GM23248 (cell line): ENCODE measurements around the gene PLCXD1. TPM values are rescaled to one million over a fixed set of nuclear protein-coding genes. Genes with fewer than 3 reads are reported as not detected.

Experiments used
- DNase-seq: peaks from one replicate; pipeline ENCODE4 v3.0.0-alpha.2; 2015
- H2AFZ ChIP-seq: fragments of 200-600 bp; sonication (generic); 2 replicates; pipeline ENCODE4 v1.6.1; 2016; ENCODE audit warnings: antibody characterized with exemption
- H3F3A ChIP-seq: fragments of 200-600 bp; sonication (generic); 2 replicates; pipeline ENCODE4 v1.6.1; 2016; ENCODE audit warnings: mild to moderate bottlenecking, antibody characterized with exemption, mixed run types; ENCODE audit not compliant: insufficient read depth
- H3K27ac ChIP-seq: fragments of 200-600 bp; sonication (generic); 2 replicates; pipeline ENCODE4 v1.5.1; 2016; ENCODE audit warnings: mild to moderate bottlenecking
- H3K27me3 ChIP-seq: fragments of 200-600 bp; sonication (generic); replicated peaks from 2 replicates; pipeline ENCODE4 v1.6.1; 2016; ENCODE audit warnings: mild to moderate bottlenecking; ENCODE audit not compliant: insufficient read depth
- H3K36me3 ChIP-seq: fragments of 200-600 bp; sonication (generic); 2 replicates; pipeline ENCODE4 v1.6.1; 2016; ENCODE audit warnings: low read depth, mild to moderate bottlenecking
- H3K4me1 ChIP-seq: fragments of 200-600 bp; sonication (generic); 2 replicates; pipeline ENCODE4 v1.6.1; 2016; ENCODE audit warnings: mild to moderate bottlenecking; ENCODE audit not compliant: insufficient read depth
- H3K4me2 ChIP-seq: fragments of 200-600 bp; sonication (generic); one replicate; pipeline ENCODE4 v1.6.1; 2016; ENCODE audit warnings: mild to moderate bottlenecking; ENCODE audit not compliant: unreplicated experiment
- H3K4me3 ChIP-seq: fragments of 200-600 bp; sonication (generic); 2 replicates; pipeline ENCODE4 v1.5.1; 2016; ENCODE audit warnings: mild to moderate bottlenecking
- H3K79me2 ChIP-seq: fragments of 200-600 bp; sonication (generic); 2 replicates; pipeline ENCODE4 v1.6.1; 2016; ENCODE audit warnings: mild to moderate bottlenecking; ENCODE audit not compliant: insufficient read depth
- H3K9ac ChIP-seq: fragments of 200-600 bp; sonication (generic); 2 replicates; pipeline ENCODE4 v1.6.1; 2016; ENCODE audit warnings: mild to moderate bottlenecking
- H3K9me2 ChIP-seq: fragments of 200-600 bp; sonication (generic); 2 replicates; pipeline ENCODE4 v1.6.1; 2016; ENCODE audit warnings: mixed run types, mild to moderate bottlenecking, moderate library complexity; ENCODE audit not compliant: insufficient read depth
- H3K9me3 ChIP-seq: fragments of 200-600 bp; sonication (generic); one replicate; pipeline ENCODE4 v1.6.1; 2017; ENCODE audit warnings: low read depth
- H4K20me1 ChIP-seq: fragments of 200-600 bp; sonication (generic); 2 replicates; pipeline ENCODE4 v1.6.0; 2016; ENCODE audit not compliant: insufficient read depth
- EZH2 ChIP-seq: fragments of 200-600 bp; sonication (generic); IDR thresholded peaks from 2 replicates; pipeline ENCODE4 v1.6.1; 2018; ENCODE audit warnings: antibody characterized with exemption, mild to moderate bottlenecking; ENCODE audit not compliant: insufficient read depth, poor library complexity, severe bottlenecking
- EZH2phosphoT487 ChIP-seq: fragments of 200-600 bp; sonication (generic); IDR thresholded peaks from 2 replicates; pipeline ENCODE4 v1.6.1; 2018; ENCODE audit warnings: antibody characterized with exemption, moderate library complexity, mild to moderate bottlenecking, low read depth; ENCODE audit not compliant: insufficient read depth
- WGBS, 2 experiments: methylation state at CpG; one replicate each; pipeline ENCODE4 v1.1.6; 2015 to 2017; ENCODE audit warnings: low lambda C conversion rate in 2 of 2, low coverage in 1 of 2; ENCODE audit errors: missing lambda C conversion rate in 2 of 2; 5-methylcytosine and 5-hydroxymethylcytosine counted together
- in situ Hi-C: fragments of 300-500 bp; cut with MboI; formaldehyde crosslinking; loops from 2 replicates; pipeline ENCODE4 v1.15.0; 2020
- polyA plus RNA-seq: library from polyadenylated mRNA; unstranded; fragments of >200 nt; fragmentation: Nextera tagmentation; extraction: Ambion mirVana; gene quantifications from 2 replicates; pipeline ENCODE4 v1.2.1, GENCODE V29; 2016
- total RNA-seq: library from RNA; depleted of rRNA; stranded (reverse); fragments of >200 nt; shearing (Covaris generic); gene quantifications from 2 replicates; pipeline ENCODE4 v1.2.3, GENCODE V29; 2014

PLCXD1 gene
- total and polyA plus RNA-seq, 2 experiments from 2014 or later, result 3.3 to 4.3 TPM

DNA sequence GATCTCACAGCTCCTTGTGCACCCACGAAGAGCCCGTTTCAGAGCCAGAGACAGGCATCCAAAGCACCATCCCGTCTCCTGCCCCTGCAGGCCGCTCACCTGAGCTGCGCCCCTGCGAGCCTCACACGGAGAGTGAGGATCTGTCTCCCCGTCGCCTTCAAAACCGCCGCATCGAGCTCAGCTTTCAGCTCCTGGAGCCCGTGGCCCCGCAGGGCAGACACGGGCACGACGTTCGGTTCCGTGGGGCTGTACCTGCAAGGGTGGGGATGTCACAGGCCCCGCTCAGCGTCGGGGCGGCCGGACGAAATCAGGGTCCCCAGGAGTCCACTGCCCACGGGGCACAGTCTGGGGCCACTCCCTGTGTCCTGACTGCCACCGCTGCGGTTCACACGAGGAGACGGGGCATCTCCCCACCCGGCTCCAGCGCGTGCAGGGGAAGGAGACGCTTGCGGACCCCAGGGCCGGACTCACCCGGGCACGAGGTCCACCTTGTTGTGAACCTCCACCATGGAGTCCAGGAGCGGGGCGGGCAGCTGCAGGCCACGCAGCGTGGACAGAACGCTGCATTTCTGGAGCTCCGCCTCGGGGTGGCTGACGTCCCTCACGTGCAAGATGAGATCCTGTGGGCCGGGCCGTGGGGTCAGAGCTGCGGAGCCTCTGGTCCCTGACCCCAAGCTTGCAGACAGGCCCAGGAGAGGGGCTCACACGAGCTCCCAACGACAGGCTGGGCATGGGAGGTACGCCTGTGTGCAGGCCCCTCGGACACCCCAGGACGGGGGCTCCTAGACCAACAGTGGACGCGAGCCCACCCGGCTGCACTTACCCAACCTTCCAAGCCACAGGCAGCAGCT lies 26.3 kb downstream of the PLCXD1 start:
- 97% methylated on average over 40 to 52 of the region's 58 CpGs for WGBS, 2 experiments
- Histone ChIP-seq H3K36me3 (peaks cover 28% of the 10 kb centered on the region), H3K79me2 (no peaks in the 10 kb centered on the region), H3K9me3 (no peaks in the 10 kb centered on the region), H3K4me2 (no peak overlapping the region), H4K20me1 (no peaks in the 10 kb centered on the region), H3K9ac (no peak overlapping the region), H2AFZ (no peak overlapping the region), H3K27ac (no peak overlapping the region), H3F3A (peaks cover 10% of the 10 kb centered on the region; the same call in 1 of the 2 replicates), H3K4me3 (no peak overlapping the region), H3K27me3 (no peaks in the 10 kb centered on the region), H3K4me1 (no peaks in the 10 kb centered on the region), H3K9me2 (no peaks in the 10 kb centered on the region)
- TF ChIP-seq EZH2, result no peak
- no peak for TF ChIP-seq EZH2phosphoT487
- in situ Hi-C loops, result no loop called here
- no peak for DNase-seq

DNA sequence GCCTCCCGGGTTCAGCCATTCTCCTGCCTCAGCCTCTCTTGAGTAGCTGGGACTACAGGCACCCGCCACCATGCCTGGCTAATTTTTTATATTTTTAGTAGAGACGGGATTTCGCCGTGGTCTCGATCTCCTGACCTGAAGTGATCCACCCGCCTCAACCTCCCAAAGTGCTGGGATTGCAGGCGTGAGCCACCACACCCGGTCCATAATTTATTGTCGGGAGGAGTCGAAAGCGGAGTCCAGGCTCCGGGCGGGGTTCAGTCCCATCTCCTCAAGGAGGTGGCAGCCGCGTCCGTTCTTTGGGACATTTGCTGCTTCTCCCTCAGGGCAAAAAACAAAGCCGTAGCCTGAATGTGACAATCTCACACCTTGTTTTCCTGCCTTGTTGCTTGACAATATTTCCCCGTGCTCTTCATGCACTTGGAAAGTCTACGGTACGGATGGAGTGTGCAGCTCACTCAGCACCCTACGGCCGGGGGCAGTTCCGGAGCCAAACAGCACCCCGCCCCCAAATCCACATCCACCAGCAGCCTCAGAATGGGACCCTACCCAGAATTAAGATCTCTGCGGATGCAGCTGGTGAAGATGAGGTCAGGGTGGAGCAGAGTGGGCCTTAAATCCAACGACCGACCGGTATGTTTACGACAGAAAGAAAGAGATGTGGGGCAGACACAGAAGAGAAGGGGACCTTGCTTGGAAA lies 27.8 kb downstream of the PLCXD1 start:
- no peak for TF ChIP-seq EZH2phosphoT487
- no peak for TF ChIP-seq EZH2

DNA sequence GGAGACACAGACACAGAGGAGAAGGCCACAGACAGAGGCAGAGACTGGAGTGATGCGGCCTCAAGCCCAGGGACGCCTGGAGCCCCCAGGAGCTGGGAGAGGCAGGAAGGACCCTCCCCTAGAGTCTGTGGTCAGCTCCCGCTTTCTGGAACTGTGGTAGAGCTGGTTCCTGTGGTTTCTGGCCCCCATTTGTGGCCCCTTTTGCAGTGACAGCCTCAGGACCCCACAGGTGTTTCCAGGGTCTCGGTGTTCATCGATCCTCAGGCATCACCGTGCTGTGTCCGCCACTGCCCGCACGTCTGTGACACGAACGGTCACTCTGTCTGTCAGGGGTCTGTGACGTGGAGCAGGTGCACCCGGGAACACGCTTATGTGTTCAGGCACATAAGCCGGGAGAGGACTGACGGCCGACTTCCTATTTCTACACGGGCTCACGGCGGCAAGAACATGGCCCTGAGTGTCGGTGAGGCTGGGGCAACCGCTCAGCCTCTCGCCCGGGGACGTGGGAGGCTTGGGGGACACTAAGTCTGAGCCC lies 29.5 kb downstream of the PLCXD1 start:
- H2AFZ ChIP-seq, result no peak overlapping the region
- H3K9me2 ChIP-seq, result no peaks in the 10 kb centered on the region
- H3F3A ChIP-seq, result peaks cover 10% of the 10 kb centered on the region; the same call in 1 of the 2 replicates
- H4K20me1 ChIP-seq, result no peaks in the 10 kb centered on the region
- no peak overlapping the region for H3K27ac ChIP-seq
- 93 to 98% methylated on average over 23 to 25 of the region's 25 CpGs for WGBS, 2 experiments
- no peaks in the 10 kb centered on the region for H3K4me1 ChIP-seq
- no peak overlapping the region for H3K4me3 ChIP-seq
- no peak overlapping the region for H3K9ac ChIP-seq
- no peak overlapping the region for H3K4me2 ChIP-seq
- no peaks in the 10 kb centered on the region for H3K9me3 ChIP-seq
- no peaks in the 10 kb centered on the region for H3K79me2 ChIP-seq
- H3K27me3 ChIP-seq, result no peaks in the 10 kb centered on the region
- TF ChIP-seq EZH2phosphoT487, result no peak
- no peak for TF ChIP-seq EZH2
- in situ Hi-C loops, result no loop called here
- H3K36me3 ChIP-seq, result peaks cover 21% of the 10 kb centered on the region
- DNase-seq, result no peak

More for the DNA sequence above, 27.8 kb downstream of the PLCXD1 start:
- WGBS, 2 experiments, result 89 to 91% methylated on average over 30 of the region's 30 CpGs
- H4K20me1 ChIP-seq, result no peaks in the 10 kb centered on the region
- H3K27ac ChIP-seq, result no peak overlapping the region
- H3K9me3 ChIP-seq, result no peaks in the 10 kb centered on the region
- no peak overlapping the region for H3K9ac ChIP-seq
- no peaks in the 10 kb centered on the region for H3K79me2 ChIP-seq
- H3K27me3 ChIP-seq, result no peaks in the 10 kb centered on the region
- no peak overlapping the region for H3K4me2 ChIP-seq
- H3K36me3 ChIP-seq, result peaks cover 23% of the 10 kb centered on the region
- H3K9me2 ChIP-seq, result no peaks in the 10 kb centered on the region
- no peak overlapping the region for H2AFZ ChIP-seq
- DNase-seq, result no peak
- no peaks in the 10 kb centered on the region for H3K4me1 ChIP-seq
- H3K4me3 ChIP-seq, result no peak overlapping the region
- peaks cover 10% of the 10 kb centered on the region; the same call in 1 of the 2 replicates for H3F3A ChIP-seq
- in situ Hi-C loops, result no loop called here

DNA sequence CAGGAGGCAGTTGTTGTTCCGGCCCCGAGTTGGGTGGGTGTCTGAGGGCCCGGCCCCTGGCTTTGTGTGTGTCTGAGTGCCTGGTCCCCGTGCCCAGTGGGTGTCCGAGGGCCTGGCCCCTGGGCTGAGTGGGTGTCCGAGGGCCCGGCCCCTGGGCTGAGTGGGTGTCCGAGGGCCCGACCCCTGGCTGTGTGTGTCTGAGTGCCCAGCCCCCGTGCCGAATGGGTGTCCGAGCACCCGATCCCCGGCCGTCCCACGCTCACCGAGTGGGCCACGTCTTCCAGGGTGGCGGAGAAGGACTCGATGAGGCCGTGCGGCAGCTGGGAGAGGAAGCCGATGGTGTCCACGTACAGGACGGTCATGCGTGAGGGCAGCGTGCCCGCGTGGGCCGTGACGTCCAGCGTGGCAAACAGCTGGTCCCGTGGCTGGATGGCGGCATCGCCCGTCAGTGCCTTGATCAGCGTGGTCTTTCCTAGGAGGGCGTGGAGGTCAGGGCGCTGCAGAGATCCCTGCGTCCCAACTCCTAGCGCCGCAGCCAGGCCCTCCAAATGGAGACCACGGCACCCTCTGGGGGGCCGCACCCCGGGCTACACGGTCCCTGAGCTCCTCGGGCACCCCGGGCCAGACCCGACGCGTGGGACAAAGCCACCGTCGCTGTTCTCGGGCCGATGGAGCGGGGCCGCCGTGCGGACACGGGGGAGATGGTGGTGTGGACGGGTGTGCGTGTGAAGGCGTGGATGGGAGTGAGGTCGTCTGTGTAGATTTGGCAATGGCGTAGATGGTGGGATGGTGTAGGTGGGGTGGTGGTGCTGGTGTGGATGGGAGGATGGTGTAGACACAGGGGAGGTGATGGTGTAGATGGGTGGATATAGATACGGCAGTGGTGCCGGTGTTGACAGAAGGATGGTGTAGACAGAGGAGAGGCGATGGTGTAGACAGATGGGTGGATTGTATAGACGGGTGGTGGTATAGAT lies 30.3 kb downstream of the PLCXD1 start:
- Histone ChIP-seq H3K27me3 (no peaks in the 10 kb centered on the region), H3K27ac (no peak overlapping the region), H3K4me2 (no peak overlapping the region), H2AFZ (no peak overlapping the region), H3K9ac (no peak overlapping the region), H3K79me2 (0 out of 2 replicates have a peak, but pooled peaks cover 3% of the 10 kb centered on the region), H4K20me1 (no peaks in the 10 kb centered on the region), H3K9me2 (no peaks in the 10 kb centered on the region), H3K4me3 (no peak overlapping the region), H3K36me3 (peaks cover 13% of the 10 kb centered on the region; the same call in 1 of the 2 replicates), H3F3A (0 out of 2 replicates have a peak, but pooled peaks cover 3% of the 10 kb centered on the region), H3K4me1 (no peaks in the 10 kb centered on the region), H3K9me3 (no peaks in the 10 kb centered on the region)
- 97% methylated on average over 43 to 65 of the region's 69 CpGs for WGBS, 2 experiments
- DNase-seq, result no peak
- in situ Hi-C loops, result no loop called here
- TF ChIP-seq EZH2phosphoT487, result no peak
- no peak for TF ChIP-seq EZH2
